H1 (cell line): ENCODE data around the gene TBC1D2B. TPM values are rescaled to one million over a fixed set of nuclear protein-coding genes. Genes with fewer than 3 reads are reported as not detected.

Source experiments
- CEBPB ChIP-seq: IDR thresholded peaks from 2 replicates; pipeline ENCODE4 v1.6.1; 2012; ENCODE audit warnings: low read depth, low read length
- CHD2 ChIP-seq: IDR thresholded peaks from 2 replicates; pipeline ENCODE4 v1.6.1; 2012; ENCODE audit warnings: low read length, improper control_type of control experiment
- POU5F1 ChIP-seq: IDR thresholded peaks from 2 replicates; pipeline ENCODE4 v1.6.1; 2011; ENCODE audit warnings: low read depth, mild to moderate bottlenecking, low read length, moderate library complexity
- RFX5 ChIP-seq: IDR thresholded peaks from 2 replicates; pipeline ENCODE4 v1.6.1; 2011; ENCODE audit warnings: low read depth, low read length, improper control_type of control experiment, borderline replicate concordance
- RNF2 ChIP-seq: fragments of 200-900, 300-1000 bp; sonication (generic); IDR thresholded peaks from 2 replicates; pipeline ENCODE4 v1.7.1; 2016; ENCODE audit warnings: borderline replicate concordance, low read depth, mild to moderate bottlenecking, antibody characterized with exemption, low read length; ENCODE audit not compliant: poor library complexity, severe bottlenecking; ENCODE audit errors: missing control alignments
- SIN3A ChIP-seq, 2 experiments: IDR thresholded peaks in 1 of 2; conservative IDR thresholded peaks in 1 of 2; 2 replicates each; pipeline ENCODE4 v1.6.1; 2011 to 2012; ENCODE audit warnings: low read length in 2 of 2, improper control_type of control experiment in 1 of 2, low read depth in 1 of 2, mild to moderate bottlenecking in 1 of 2
- polyA plus RNA-seq, 7 experiments: library from polyadenylated mRNA; depleted of rRNA in 3 of 7; stranded (reverse) in 5 of 7; unstranded in 2 of 7; fragments of >200 nt in 5 of 7; fragments of 200-250 nt in 2 of 7; gene quantifications; 1 replicate in 5 of 7; 2 replicates in 1 of 7; 4 replicates in 1 of 7; pipeline versions ENCODE4 v1.2.1 to v1.2.3, GENCODE V29; 2011 to 2013; ENCODE audit warnings: missing spikeins in 2 of 7, mixed read lengths in 2 of 7
- total RNA-seq: library from RNA; stranded (reverse); fragmentation: NEBNext Ultra II Directional; extraction: Animal tissue kit (Norgen Biotek cat#: 25700); gene quantifications from 2 replicates; pipeline ENCODE4 v1.2.1, GENCODE V29; 2021
- TF ChIP-seq, protein P1 (sequence below): IDR thresholded peaks from 2 replicates; pipeline ENCODE4 v1.6.1; 2012; ENCODE audit warnings: low read length, inconsistent platforms

Gene TBC1D2B
- total and polyA plus RNA-seq, 2 of the 8 experiments (the other 6 are each of a cell fraction or from before 2014, with no cell fraction given) = 11.9 to 19.5 TPM

DNA sequence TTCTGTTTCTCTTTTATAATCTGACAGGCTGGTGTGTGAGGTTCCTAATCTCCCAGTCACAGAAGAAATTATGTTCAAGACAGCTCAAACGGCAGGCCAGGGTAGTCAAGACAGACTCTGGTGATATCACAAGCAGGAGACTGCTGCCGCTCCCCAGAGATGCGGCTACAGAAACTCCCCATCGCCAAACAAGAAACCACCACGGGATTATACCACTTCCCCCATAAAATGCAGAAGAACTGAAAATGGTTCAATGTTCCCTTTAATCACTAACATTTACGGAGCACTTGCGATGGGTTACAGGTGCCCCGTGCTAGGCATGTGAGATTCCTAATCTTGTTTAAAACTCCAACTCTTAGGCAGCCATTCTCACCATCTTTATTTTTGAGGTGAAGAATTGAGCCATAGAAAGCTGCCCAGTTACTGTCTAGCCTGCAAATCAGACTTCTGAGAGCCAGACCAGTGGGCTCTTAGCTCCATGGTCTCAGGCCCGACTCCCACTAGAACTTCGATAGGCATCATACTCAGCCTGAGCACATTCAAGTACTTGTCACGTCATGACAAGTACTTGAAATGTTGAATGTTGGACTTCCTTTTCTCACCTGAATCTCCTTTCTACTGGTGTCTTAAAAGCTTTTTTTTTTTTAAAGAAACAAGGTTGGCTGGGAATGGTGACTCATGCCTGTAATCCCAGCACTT, 58.4 kb downstream of the TBC1D2B start (continued):
- TF ChIP-seq SIN3A (conservative IDR thresholded peaks at IDR 0.05 in 1 of 2, IDR thresholded peaks at IDR 0.05 in 1 of 2; ENCODE audit: low read depth in 1 of 2, low read length in 2 of 2) (no peak), CEBPB (no peak), RNF2 (no peak), CHD2 (no peak), POU5F1 (no peak), RFX5 (no peak)
- TF ChIP-seq, protein P1, sequence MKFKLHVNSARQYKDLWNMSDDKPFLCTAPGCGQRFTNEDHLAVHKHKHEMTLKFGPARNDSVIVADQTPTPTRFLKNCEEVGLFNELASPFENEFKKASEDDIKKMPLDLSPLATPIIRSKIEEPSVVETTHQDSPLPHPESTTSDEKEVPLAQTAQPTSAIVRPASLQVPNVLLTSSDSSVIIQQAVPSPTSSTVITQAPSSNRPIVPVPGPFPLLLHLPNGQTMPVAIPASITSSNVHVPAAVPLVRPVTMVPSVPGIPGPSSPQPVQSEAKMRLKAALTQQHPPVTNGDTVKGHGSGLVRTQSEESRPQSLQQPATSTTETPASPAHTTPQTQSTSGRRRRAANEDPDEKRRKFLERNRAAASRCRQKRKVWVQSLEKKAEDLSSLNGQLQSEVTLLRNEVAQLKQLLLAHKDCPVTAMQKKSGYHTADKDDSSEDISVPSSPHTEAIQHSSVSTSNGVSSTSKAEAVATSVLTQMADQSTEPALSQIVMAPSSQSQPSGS = no peak
- TF ChIP-seq, all 59 proteins: peak for 0
